Tibial nerve (tissue), 4 donors: Measurements from ENCODE around the gene NUP210. TPM values are rescaled to one million over a fixed set of nuclear protein-coding genes. Genes with fewer than 3 reads are reported as not detected.

ENCODE experiments used
- DNase-seq, 2 donors: peaks; one replicate each; pipeline ENCODE4 v3.0.0-alpha.2; 2019; ENCODE audit warnings: low spot score in 2 of 2
- H3K27ac ChIP-seq, 4 donors: fragments of 200-600 bp; sonication (generic) in 3 of 4; one replicate each; pipeline ENCODE4 v1.5.1; 2017 to 2019; ENCODE audit warnings: mild to moderate bottlenecking in 1 of 4
- H3K27me3 ChIP-seq, 2 donors: fragments of 200-600 bp; sonication (generic) in 1 of 2; one replicate each; pipeline versions ENCODE4 v1.5.1 to v1.6.0; 2017 to 2019
- H3K36me3 ChIP-seq, 3 donors: fragments of 200-600 bp; sonication (generic); one replicate each; pipeline ENCODE4 v1.5.1; 2018 to 2019
- H3K4me1 ChIP-seq, 4 donors: fragments of 200-600 bp; sonication (generic) in 3 of 4; one replicate each; pipeline ENCODE4 v1.5.1; 2017 to 2019
- H3K4me3 ChIP-seq, 4 donors: fragments of 200-600 bp; sonication (generic) in 3 of 4; one replicate each; pipeline ENCODE4 v1.5.1; 2017 to 2019; ENCODE audit warnings: mild to moderate bottlenecking in 1 of 4, moderate library complexity in 1 of 4
- H3K9me3 ChIP-seq, 4 donors: fragments of 200-600 bp; sonication (generic) in 3 of 4; one replicate each; pipeline ENCODE4 v1.5.1; 2017 to 2019
- EP300 ChIP-seq, 2 donors: sonication (generic); formaldehyde crosslinking; IDR thresholded peaks; one replicate each; pipeline ENCODE4 v1.6.1; 2017; ENCODE audit warnings: antibody characterized with exemption in 2 of 2, mild to moderate bottlenecking in 1 of 2
- POLR2A ChIP-seq, 2 donors: fragments of 450-650 bp; IDR thresholded peaks; one replicate each; pipeline ENCODE4 v1.6.1; 2017; ENCODE audit warnings: antibody characterized with exemption in 2 of 2, mild to moderate bottlenecking in 2 of 2, moderate library complexity in 2 of 2
- WGBS, 2 donors: methylation state at CpG; one replicate each; pipeline ENCODE4 v1.1.5; 2018; 5-methylcytosine and 5-hydroxymethylcytosine counted together
- total RNA-seq, 4 donors: library from RNA; depleted of rRNA; stranded (reverse); fragments of >200 nt; gene quantifications; one replicate each; pipeline ENCODE4 v1.1.0, GENCODE V29; 2016
- TF ChIP-seq, protein P1 (sequence below), 5 experiments: fragments of 200-600 bp in 3 of 5; fragments of 450-650 bp in 2 of 5; sonication (generic) in 3 of 5; IDR thresholded peaks; one replicate each; pipeline ENCODE4 v1.5.1; 2016 to 2019; ENCODE audit warnings: antibody characterized with exemption in 5 of 5, mild to moderate bottlenecking in 3 of 5, moderate library complexity in 2 of 5

NUP210 gene
- total RNA-seq, 4 donors from 2014 or later, result 1.3 to 9.3 (median 2.0) TPM

DNA sequence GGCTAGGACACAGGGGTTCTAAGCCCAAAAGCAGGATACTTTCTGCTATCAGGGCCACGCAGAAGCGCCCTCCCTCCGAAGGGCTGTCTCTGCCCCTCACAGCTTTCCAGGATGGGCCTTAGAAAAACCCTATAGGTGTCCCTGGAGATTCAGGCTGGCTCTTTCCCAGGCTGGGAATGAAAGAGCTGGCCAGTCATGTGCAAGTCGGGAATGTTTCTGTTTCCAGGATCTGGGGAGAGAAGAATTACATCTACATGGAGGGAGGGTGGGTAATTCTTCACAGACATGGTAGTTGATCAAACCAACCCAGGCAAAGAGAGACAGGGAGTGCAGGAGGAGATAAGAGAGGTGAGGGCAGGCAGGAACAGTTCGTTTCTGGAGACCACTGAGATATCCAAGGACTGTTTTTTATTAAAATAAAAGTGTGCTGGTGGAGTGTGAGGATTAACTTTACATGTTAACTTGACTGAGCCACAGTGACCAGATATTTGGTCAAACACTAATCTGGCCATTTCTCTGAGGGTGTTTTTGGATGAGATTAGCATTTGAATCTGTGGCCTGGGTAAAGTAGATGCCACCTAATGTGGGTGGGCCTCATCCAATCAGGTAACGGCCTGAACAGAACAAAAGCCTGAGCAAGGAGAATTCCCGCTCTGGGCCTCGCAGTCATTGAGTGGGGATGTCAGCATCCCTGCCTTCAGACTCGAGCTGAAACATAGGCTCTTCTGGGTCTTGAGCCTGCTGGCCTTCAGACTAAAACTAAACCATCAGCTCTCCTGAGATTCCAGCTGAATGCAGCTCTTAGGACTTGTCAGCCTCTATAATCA is 15.3 kb downstream of the NUP210 start:
- no peaks in the 10 kb centered on the region for H3K27me3 ChIP-seq
- no peak overlapping the region for H3K27ac ChIP-seq
- H3K4me1 ChIP-seq, result no peaks in the 10 kb centered on the region
- no peak for DNase-seq
- WGBS, 2 donors, result 81 to 87% methylated on average over 9 of the region's 9 CpGs
- H3K36me3 ChIP-seq, result no peaks in the 10 kb centered on the region
- TF ChIP-seq EP300 (IDR thresholded peaks at IDR 0.05) (no peak), POLR2A (IDR thresholded peaks at IDR 0.05) (no peak)
- TF ChIP-seq, protein P1, sequence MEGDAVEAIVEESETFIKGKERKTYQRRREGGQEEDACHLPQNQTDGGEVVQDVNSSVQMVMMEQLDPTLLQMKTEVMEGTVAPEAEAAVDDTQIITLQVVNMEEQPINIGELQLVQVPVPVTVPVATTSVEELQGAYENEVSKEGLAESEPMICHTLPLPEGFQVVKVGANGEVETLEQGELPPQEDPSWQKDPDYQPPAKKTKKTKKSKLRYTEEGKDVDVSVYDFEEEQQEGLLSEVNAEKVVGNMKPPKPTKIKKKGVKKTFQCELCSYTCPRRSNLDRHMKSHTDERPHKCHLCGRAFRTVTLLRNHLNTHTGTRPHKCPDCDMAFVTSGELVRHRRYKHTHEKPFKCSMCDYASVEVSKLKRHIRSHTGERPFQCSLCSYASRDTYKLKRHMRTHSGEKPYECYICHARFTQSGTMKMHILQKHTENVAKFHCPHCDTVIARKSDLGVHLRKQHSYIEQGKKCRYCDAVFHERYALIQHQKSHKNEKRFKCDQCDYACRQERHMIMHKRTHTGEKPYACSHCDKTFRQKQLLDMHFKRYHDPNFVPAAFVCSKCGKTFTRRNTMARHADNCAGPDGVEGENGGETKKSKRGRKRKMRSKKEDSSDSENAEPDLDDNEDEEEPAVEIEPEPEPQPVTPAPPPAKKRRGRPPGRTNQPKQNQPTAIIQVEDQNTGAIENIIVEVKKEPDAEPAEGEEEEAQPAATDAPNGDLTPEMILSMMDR (IDR thresholded peaks at IDR 0.05), result no peak
- H3K4me3 ChIP-seq, result no peak overlapping the region
- H3K9me3 ChIP-seq, result peaks cover 0 to 23% (median 5%) of the 10 kb centered on the region in 4 donors

DNA sequence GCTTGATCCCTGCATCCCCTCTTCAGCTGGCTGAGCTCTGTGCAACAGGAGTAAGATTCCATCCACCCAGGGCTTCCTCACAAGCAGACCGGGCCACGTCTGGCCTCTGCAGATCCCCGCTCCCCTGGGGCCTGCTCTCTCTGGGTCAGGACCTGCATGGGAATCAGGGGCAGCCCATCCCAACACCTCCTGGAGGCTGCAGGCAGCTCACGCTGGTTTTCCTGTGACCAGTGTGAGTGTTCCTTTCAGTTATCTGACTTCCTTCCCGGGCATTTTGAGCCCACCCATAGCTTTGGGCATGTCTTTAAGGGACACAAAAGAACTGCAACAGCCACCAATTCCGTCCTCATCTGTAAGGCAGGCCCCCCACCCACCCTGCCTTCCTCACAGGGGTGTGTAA is 16.3 kb downstream of the NUP210 start:
- TF ChIP-seq POLR2A (IDR thresholded peaks at IDR 0.05) (no peak), EP300 (IDR thresholded peaks at IDR 0.05) (no peak)
- TF ChIP-seq, protein P1 (IDR thresholded peaks at IDR 0.05), result no peak
- 62 to 69% methylated on average over 6 of the region's 6 CpGs for WGBS, 2 donors

DNA sequence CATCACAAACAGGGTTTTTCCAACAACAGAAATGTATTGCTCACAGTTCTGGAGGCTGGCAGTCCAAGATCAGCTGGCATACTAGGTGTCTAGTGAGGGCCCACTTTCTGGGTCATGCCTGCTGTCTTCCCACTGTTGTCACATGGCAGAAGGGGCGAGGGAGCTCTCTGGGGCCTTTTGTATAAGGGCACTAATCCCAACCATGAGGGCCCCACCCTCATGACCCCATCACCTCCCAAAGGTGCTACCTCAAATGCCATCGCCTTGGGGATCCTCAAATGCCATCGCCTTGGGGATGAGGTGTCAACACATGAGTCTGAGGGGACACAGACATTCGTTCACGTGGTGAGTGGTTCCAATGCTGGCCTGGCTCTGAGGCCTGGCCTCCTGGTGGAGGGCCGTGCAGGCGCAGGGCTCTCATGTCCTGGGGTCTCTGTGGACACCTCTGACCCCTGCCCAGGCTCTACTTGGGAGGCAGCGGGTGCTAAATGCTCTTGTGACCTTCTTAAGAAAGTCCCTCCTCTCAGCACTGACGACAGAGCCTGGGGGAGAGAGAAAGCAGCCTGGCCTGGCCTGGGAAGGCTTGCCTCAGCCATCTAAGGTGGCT is 16.8 kb downstream of the NUP210 start:
- Histone ChIP-seq H3K4me3 (no peak overlapping the region), H3K9me3 (peaks cover 0 to 12% (median 3%) of the 10 kb centered on the region in 4 donors), H3K36me3 (no peaks in the 10 kb centered on the region), H3K27ac (no peak overlapping the region), H3K27me3 (no peaks in the 10 kb centered on the region), H3K4me1 (no peaks in the 10 kb centered on the region)
- TF ChIP-seq POLR2A (IDR thresholded peaks at IDR 0.05) (no peak), EP300 (IDR thresholded peaks at IDR 0.05) (no peak)
- TF ChIP-seq, protein P1 (IDR thresholded peaks at IDR 0.05), result no peak
- DNase-seq, result no peak
- WGBS, 2 donors, result 85 to 86% methylated on average over 8 to 9 of the region's 9 CpGs

More for the DNA sequence above, 16.3 kb downstream of the NUP210 start:
- Histone ChIP-seq H3K27me3 (no peaks in the 10 kb centered on the region), H3K36me3 (no peaks in the 10 kb centered on the region), H3K4me3 (no peak overlapping the region), H3K4me1 (no peaks in the 10 kb centered on the region), H3K9me3 (peaks cover 0 to 17% (median 5%) of the 10 kb centered on the region in 4 donors), H3K27ac (no peak overlapping the region)
- DNase-seq, result no peak

DNA sequence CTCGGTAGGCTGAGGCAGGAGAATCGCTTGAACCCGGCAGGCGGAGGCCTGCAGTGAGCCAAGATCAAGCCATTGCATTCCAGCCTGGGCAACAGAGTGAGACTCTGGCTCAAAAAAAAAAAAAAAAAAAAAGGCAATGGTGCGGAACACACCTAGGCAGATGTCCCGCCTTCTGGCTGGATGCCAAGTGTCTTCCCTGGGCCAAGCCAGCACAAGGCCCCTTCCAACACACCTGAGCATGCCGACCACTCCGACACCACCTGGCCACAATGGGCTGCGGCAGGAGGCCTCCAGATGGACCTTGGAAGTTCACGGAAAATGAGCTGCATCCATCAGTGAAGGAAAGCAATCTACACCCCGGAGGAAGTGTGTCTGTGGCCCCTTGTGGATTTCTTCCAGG is 19.0 kb downstream of the NUP210 start:
- no peaks in the 10 kb centered on the region for H3K9me3 ChIP-seq
- no peaks in the 10 kb centered on the region for H3K4me1 ChIP-seq
- 89 to 90% methylated on average over 11 of the region's 11 CpGs for WGBS, 2 donors
- H3K36me3 ChIP-seq, result peaks cover 0 to 8% (median 0%) of the 10 kb centered on the region in 3 donors
- H3K27ac ChIP-seq, result no peak overlapping the region
- DNase-seq, result no peak
- no peak overlapping the region for H3K4me3 ChIP-seq
- TF ChIP-seq POLR2A (IDR thresholded peaks at IDR 0.05), result no peak
- TF ChIP-seq, protein P1 (IDR thresholded peaks at IDR 0.05), result no peak
- TF ChIP-seq EP300 (IDR thresholded peaks at IDR 0.05), result no peak
- no peaks in the 10 kb centered on the region for H3K27me3 ChIP-seq

GRCh38 chr3:13400114-13400673 is 19.9 kb downstream of the NUP210 start:
- 72 to 78% methylated on average over 13 of the region's 13 CpGs for WGBS, 2 donors
- Histone ChIP-seq H3K27ac (no peak overlapping the region), H3K4me3 (no peak overlapping the region), H3K4me1 (no peaks in the 10 kb centered on the region), H3K9me3 (no peaks in the 10 kb centered on the region), H3K36me3 (peaks cover 0 to 8% (median 0%) of the 10 kb centered on the region in 3 donors), H3K27me3 (no peaks in the 10 kb centered on the region)
- DNase-seq, result no peak
- TF ChIP-seq EP300 (IDR thresholded peaks at IDR 0.05) (no peak), POLR2A (IDR thresholded peaks at IDR 0.05) (no peak)
- TF ChIP-seq, protein P1 (IDR thresholded peaks at IDR 0.05), result no peak
